HG03060 (cell line): ENCODE measurements around the gene RPTOR.

Source experiments
- ATAC-seq: cut with Tn5 transposase; IDR thresholded peaks from one replicate; pipeline ENCODE4 v1.9.1; 2021; ENCODE audit warnings: low read depth, moderate number of reproducible peaks; ENCODE audit not compliant: unreplicated experiment

Gene RPTOR

GRCh38 chr17:80978499-80979497, 434.2 kb downstream of the RPTOR start:
- ATAC-seq: no peak

- ATAC-seq: no peak
Observed at GRCh38 chr17:80979547-80980378, 435.1 kb downstream of the RPTOR start.

DNA sequence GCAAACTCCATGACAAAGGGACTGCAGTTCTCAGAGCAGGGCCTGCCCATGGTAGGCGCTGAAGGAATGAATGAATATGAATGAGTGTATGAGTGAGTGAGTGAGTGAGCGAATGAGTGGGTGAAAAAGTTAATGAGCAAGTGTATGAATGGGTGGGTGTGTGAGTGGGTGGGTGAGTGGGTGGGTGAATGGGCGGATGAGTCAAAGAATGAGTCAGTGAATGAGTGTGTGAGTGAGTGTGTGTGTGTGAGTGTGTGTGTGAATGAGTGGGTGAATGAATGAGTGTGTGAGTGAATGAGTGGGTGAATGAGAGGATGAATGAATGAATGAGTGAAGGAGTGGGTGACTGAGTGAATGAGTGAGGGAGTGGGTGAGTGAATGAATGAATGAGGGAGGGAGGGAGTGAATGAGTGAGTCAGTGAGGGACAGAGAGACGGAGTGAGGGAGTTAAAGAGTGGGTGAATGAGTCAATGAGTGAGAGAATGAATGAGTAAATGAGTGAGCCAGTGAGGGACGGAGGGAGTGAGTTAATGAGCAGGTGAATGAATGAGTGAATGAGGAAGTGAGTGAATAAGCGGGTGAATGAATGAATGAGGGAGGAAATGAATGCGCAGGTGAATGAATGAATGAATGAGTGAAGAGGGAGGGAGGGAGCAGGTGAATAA, 435.9 kb downstream of the RPTOR start:
- no peak for ATAC-seq

DNA sequence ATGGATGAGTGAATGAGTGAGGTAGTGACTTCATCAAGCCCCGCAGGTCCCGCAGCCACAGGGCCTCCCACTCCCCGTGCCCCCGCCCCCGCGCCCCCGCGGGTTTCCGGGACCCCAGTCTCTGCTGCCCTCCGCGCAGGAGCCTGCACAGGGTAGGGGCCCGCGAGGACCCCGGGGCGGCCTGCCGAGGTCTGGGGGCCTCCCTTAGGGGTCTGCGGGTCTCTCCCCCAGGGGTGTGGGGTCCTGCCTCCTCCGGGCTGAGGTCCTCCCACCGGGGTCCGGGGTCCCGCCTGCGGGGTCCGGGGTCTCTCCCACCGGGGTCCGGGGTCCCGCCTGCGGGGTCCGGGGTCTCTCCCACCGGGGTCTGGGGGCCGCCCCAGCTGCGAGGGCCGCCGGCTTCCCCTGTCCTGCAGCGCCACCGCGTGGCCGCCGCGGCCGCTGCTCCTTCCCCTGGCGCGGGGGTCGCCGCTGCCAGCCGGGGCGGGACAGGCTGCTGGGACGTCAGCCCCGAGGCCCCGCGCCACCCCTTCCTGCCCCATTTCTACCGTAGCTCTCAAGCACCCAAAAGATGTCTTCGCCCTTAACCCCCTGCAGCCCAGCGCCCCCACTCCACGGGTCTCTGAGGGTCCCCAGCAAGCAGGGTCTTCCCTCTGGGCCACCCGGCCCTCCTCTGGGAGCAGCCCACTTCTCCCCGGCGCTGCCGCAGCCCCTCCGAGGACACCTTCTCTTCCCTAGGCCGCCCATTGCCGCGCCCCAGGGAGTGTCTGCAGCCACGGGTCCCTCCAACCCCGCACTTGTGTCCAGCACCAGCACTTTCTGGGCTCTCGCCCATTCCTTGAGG, 436.6 kb downstream of the RPTOR start:
- no peak for ATAC-seq

GRCh38 chr17:80981929-80982425, 437.3 kb downstream of the RPTOR start:
- ATAC-seq: no peak

GRCh38 chr17:80982426-80982974, 437.9 kb downstream of the RPTOR start:
- ATAC-seq: no peak

- ATAC-seq: no peak
Observed at GRCh38 chr17:80983545-80983944, 438.9 kb downstream of the RPTOR start.

DNA sequence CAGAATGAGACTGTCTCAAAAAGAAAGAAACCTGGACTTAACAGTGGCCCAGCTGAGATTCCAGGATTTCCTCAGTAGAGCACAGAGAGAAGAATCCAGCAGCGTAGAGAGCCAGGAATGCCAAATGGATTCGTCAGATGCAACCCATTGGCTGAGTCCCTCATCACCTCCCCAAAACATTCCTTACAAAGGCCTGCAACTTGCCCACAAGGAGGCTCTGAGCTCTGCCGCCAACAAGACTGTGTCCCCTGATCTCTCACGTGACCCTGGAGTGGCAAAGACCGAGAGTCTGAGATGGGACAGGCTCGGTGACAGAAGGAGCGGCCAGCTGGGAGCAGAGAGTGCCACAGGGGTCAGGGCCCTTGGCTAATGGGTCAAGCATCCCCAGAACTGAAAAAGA, 440.1 kb downstream of the RPTOR start:
- ATAC-seq: no peak

DNA sequence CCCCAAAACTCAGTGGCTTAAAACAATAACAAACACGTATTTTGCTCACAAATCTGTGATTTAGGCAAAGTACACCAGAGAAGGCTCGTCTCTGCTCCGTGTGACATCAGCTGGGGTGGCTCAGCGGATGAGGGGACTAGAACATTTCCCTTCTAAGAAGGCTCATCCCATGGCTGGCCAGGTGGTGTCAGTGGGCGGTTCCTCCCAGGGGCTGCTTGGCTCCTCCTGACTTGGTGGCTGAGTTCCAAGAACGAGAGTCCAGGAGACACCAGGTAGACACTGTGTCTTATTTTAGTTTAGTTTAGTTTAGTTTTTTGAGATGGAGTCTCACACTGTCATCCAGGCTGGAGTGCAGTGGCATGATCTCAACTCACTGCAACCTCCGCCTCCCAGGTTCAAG, 441.4 kb downstream of the RPTOR start:
- no peak for ATAC-seq

DNA sequence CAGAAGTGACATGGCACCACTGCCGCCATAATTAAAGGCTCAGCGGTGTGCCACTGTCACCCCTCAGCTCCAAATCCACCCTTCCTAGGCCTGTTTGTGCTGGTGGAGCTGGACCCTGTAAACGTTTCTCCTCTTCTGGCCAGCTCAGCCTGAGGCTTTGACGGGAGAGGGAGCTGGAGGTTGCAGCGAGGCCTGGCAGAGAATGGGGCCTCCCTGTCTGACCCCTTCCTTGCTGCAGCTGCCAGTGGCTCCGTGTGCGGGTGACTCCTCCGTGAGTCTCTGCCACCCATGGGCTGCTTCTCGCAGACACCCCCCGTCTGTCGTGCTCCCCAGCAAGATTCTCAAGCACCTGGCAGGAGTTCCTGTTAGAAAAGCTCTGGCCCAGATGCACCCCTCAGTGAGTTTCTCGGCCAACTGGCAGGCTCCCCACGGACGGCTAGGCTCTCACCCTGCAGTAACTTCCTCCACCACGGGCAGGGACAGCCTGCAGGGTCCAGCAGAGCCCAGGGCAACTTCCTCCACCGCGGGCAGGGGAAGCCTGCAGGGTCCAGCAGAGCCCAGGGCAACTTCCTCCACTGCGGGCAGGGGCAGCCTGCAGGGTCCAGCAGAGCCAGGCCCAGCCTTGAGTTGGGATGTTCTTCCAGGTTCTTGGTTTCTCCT, 442.3 kb downstream of the RPTOR start:
- ATAC-seq: no peak

DNA sequence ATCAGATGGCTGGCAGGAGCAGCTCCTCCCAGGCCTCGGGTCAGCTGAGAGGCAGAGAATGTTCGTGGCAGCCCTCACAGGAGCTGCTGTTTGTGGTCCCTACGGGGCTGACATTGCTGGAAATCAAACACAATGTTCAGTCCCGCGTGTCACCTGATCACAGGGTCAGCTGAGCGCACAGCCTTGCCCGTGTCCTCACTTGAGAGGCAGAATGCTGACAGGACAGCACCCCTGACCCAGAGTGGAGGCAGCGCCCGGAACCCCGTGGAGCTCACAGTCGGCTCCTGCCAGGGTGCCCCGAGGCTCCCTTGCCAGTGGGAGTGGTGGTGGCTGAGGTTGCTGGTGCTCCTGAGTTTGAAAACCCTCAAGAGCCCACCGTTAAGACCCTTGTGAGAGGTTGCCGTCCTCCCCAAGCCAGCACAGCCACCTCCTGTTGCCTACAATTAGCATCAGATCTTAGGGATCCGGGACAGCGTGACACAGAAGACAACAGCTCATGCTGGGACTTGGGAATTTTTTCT, 443.4 kb downstream of the RPTOR start:
- no peak for ATAC-seq

DNA sequence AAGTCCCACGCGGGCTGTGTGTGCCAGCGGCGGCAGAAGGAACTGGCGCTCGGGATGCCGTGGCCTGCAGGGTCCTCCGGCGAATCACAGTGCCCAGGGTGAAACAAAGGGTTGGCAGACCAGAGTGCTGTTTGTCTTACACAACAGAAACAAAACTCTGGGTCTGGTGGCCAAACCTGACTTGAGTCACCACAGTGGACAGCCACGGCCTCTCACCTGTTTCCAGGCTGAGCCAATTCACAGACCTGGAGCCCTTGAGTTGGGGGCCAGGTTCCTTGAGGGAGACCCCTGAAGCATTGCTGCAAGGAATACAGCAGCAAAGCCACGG, 444.9 kb downstream of the RPTOR start:
- ATAC-seq: no peak

DNA sequence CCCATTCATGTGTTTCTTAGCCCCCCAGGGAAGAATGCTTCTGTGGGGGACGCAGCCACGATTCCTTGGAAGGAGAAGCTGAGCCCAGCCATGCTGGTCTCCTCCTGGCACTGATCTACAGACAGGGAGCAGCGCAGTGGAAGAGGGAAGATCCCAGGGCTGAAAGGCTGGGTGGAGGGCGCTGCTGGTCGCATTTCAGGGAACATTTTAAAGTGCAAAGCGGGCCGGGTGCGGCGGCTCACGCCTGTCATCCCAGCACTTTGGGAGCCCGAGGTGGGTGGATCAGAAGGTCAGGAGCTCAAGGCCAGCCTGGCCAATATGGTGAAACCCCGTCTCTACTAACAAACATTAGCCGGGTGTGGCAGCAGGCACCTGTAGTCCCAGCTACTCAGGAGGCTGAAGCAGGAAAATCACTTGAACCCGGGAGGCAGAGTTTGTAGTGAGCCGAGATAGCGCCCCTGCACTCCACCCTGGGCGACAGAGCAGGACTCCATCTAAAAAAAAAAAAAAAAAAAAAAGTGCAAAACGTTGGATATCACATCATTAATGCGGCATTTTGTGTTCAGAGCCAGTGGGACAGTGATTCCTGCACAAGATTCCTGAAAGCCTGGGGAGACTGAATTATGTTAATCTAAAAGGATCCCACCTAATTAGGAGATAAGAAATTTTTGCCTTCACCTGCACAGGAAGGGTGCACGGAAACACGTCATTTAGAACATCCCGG, 446.4 kb downstream of the RPTOR start:
- ATAC-seq: no peak

DNA sequence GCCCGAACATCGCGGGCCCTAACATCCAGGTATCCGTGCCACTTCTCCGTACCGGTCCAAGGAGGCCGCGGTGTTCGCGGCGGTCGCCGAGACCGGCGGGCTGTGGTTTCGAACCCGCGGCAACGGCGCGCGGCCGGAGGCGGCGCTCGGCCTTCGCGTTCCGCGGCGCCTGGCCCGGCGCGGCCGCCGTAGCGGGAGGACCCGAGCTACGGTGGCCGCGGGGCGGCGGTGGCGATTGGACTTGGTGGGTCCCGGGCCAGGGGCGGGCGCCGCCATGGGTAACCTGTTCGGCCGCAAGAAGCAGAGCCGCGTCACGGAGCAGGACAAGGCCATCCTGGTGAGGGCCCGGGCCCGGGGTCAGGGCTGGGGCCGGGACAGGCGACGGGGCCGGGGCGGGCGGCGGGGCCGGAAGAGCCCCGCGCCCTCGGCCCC, 447.0 kb downstream of the RPTOR start, which contains the start of gene CHMP6:
CHMP6 (plus strand) TSS at position 197 of the 432 bp plus-strand sequence; CDS start at position 275, 78 bp downstream.
- ATAC-seq: no peak

DNA sequence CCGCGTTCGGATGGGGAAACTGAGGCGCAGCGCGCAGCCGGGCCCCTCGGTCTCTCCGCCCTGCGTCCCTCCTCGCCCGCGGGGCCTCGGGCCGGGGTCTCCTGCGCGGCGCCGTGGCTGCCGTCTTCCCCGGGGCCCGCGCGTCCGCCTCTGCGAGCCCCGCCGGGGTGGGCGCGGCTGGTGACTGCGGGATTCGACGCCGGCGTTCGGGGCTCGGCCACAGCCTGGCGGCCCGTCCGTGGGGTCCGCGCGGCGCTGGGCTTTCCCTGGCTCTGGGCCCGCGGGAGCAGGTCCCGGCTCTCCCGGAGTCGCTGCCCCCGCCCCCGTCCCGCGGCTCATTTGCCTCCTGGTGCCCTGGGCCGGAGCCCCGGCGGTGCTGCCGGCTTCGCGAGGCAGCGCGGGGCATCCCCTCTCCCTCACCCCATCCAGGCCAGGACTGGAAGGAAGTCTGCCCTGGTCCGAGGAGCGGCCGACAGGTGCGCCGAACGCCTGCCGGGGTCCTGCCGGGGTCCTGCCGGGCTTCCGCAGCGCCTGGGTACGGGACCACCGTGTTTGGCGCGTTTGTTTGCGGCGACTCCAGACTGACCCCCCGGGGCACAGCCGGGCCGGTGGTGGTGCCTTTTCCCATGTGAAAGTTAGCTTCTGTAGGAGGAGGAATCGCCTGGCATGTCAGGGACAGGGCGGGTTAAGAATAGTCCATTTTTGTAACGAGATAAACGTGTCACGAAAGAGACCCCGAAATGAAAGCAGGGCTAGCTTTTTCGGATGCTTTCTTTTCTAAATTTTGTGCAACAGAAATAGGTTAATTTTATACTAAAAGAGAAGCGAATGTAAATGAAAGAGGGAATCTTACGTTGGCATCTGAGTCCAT, 447.7 kb downstream of the RPTOR start:
- ATAC-seq: no peak

DNA sequence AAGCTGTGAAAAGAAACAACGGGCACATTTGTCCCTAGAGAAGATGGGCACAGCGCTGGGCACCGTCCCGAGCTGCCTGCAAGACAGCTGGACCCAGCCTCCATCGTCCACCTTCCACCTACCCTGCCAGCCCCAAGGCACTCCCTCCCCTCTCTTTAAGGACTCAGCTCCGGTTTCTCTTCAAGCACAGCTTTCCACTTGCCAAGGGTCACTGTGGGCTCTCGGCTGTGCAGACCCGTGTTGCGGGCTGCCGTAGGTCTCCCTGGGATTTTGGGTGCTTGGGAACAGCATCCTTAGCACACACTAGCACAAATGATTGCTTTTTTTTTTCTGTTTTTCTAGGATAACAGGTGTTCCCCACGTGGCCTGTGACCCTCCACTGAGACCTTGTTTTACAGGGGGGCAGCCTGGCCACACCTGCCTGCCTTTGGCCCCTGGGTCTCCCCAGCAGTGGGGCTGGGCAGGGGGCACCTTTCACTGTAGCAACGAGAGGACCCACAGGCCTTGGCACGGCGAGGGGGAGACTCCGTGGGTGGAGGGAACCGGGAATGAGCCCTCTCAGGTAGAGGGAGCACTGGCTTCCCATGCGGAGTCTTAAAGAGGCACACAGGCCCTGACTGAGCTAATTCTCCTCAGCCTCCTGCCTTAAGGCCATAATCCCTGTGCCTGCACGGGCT, 448.4 kb downstream of the RPTOR start:
- no peak for ATAC-seq

GRCh38 chr17:80995131-80995530, 450.5 kb downstream of the RPTOR start:
- ATAC-seq: no peak
